GM12878 (cell line): ENCODE results near the gene HOXC12. TPM values are rescaled to one million over a fixed set of nuclear protein-coding genes. Genes with fewer than 3 reads are reported as not detected.

Experiments used
- ATAC-seq: fragments of 200-7000 bp; cut with Tn5 transposase; 3 replicates; pipeline ENCODE4 v1.9.1; 2020; ENCODE audit warnings: mild to moderate bottlenecking, moderate library complexity
- BruUV-seq: library from RNA; stranded (reverse); fragments of 400-500 nt; replicated peaks from 2 replicates; lab custom pipeline; 2021; lab: Mats Ljungman, UMichigan
- CTCF ChIA-PET: fragments of 300-600 bp; sonication (Branson Sonifier 250); formaldehyde crosslinking; extraction: SDS; loops from one replicate; lab custom pipeline; 2021; ENCODE audit warnings: inconsistent platforms; lab: Yijun Ruan, JAX
- POLR2A ChIA-PET: fragments of 350-600 bp; formaldehyde crosslinking; extraction: SDS; loops from one replicate; lab custom pipeline; 2021; ENCODE audit warnings: inconsistent platforms; lab: Charles Lee
- RAD21 ChIA-PET: fragments of 300-600 bp; sonication (Branson Sonifier 250); formaldehyde crosslinking; loops from one replicate; lab custom pipeline; 2023; ENCODE audit warnings: antibody characterized with exemption; ENCODE audit not compliant: unreplicated experiment; lab: Charles Lee
- SMC1A ChIA-PET: fragments of 300-600 bp; sonication (Branson Sonifier 250); formaldehyde crosslinking; loops from one replicate; lab custom pipeline; 2023; ENCODE audit not compliant: unreplicated experiment, uncharacterized antibody; lab: Charles Lee
- DNase-seq: peaks from one replicate; pipeline ENCODE4 v3.0.0-alpha.2; 2011; ENCODE audit warnings: low read depth, low spot score
- FAIRE-seq: peaks from 3 replicates; lab custom pipeline; 2011; peaks lifted over from hg19 to GRCh38; lab: Jason Lieb, UNC
- H2AFZ ChIP-seq: 2 replicates; pipeline ENCODE4 v1.6.0; 2011; ENCODE audit warnings: low read depth, low read length, control low read depth; ENCODE audit not compliant: control insufficient read depth
- H3K27ac ChIP-seq: 2 replicates; pipeline ENCODE4 v1.5.1; 2011; ENCODE audit warnings: control low read depth; ENCODE audit not compliant: control insufficient read depth, insufficient read depth
- H3K27me3 ChIP-seq, 2 experiments: replicated peaks in 1 of 2; 2 replicates each; pipeline versions ENCODE4 v1.6.0 to v1.6.1; 2011; ENCODE audit warnings: low read length in 1 of 2; ENCODE audit not compliant: control insufficient read depth in 2 of 2, insufficient read depth in 2 of 2
- H3K36me3 ChIP-seq, 2 experiments: 2 replicates each; pipeline ENCODE4 v1.5.1; 2011; ENCODE audit warnings: low read length in 1 of 2; ENCODE audit not compliant: control insufficient read depth in 2 of 2, insufficient read depth in 2 of 2
- H3K4me1 ChIP-seq: 2 replicates; pipeline ENCODE4 v1.6.1; 2011; ENCODE audit warnings: mild to moderate bottlenecking, low read length, moderate library complexity, mixed read lengths; ENCODE audit not compliant: control insufficient read depth, insufficient read depth
- H3K4me2 ChIP-seq: 2 replicates; pipeline ENCODE4 v1.6.0; 2011; ENCODE audit warnings: control low read depth; ENCODE audit not compliant: control insufficient read depth, insufficient read depth
- H3K4me3 ChIP-seq: fragments of 200-600 bp; sonication (generic); 2 replicates; pipeline ENCODE4 v1.5.1; 2016
- H3K79me2 ChIP-seq: 2 replicates; pipeline ENCODE4 v1.6.0; 2011; ENCODE audit warnings: low read length; ENCODE audit not compliant: control insufficient read depth, insufficient read depth
- H3K9ac ChIP-seq: 2 replicates; pipeline ENCODE4 v1.8.0; 2011; ENCODE audit warnings: low read length, control low read depth, mixed read lengths; ENCODE audit not compliant: control insufficient read depth, insufficient read depth
- H3K9me3 ChIP-seq: replicated peaks from 3 replicates; pipeline ENCODE4 v1.5.1; 2011; ENCODE audit warnings: mild to moderate bottlenecking, low read length; ENCODE audit not compliant: control insufficient read depth, insufficient read depth
- H4K20me1 ChIP-seq: 2 replicates; pipeline ENCODE4 v1.6.0; 2011; ENCODE audit not compliant: control insufficient read depth, insufficient read depth
- CTCF ChIP-seq, 3 experiments: IDR thresholded peaks in 2 of 3; conservative IDR thresholded peaks in 1 of 3; 2 replicates each; pipeline ENCODE4 v1.5.1; 2011; ENCODE audit warnings: low read depth in 3 of 3, low read length in 3 of 3, mild to moderate bottlenecking in 3 of 3, control low read depth in 2 of 3, moderate library complexity in 2 of 3, inconsistent platforms in 1 of 3, mixed read lengths in 1 of 3; ENCODE audit not compliant: control insufficient read depth in 2 of 3, insufficient read depth in 1 of 3; ENCODE audit errors: extremely low read depth in 1 of 3
- RAD21 ChIP-seq: IDR thresholded peaks from 2 replicates; pipeline ENCODE4 v1.6.1; 2011; ENCODE audit warnings: mild to moderate bottlenecking, low read depth, low read length, moderate library complexity; ENCODE audit not compliant: insufficient read depth
- SMC3 ChIP-seq: IDR thresholded peaks from 2 replicates; pipeline ENCODE4 v1.6.1; 2011; ENCODE audit warnings: low read length, improper control_type of control experiment, borderline replicate concordance
- TCF3 ChIP-seq: IDR thresholded peaks from 2 replicates; pipeline ENCODE4 v1.6.1; 2012; ENCODE audit warnings: low read depth, mild to moderate bottlenecking, low read length, borderline replicate concordance; ENCODE audit not compliant: insufficient read depth
- WGBS: methylation state at CpG from one replicate; pipeline ENCODE4 v1.1.6; 2016; ENCODE audit warnings: low lambda C conversion rate; ENCODE audit not compliant: insufficient replicate concordance, insufficient coverage; ENCODE audit errors: missing lambda C conversion rate; 5-methylcytosine and 5-hydroxymethylcytosine counted together
- in situ Hi-C: fragments of 300-500 bp; cut with MboI; formaldehyde crosslinking; loops from 9 replicates; pipeline ENCODE4 v1.14.3; 2018; ENCODE audit warnings: mixed read lengths
- intact Hi-C: fragments of 100-400 bp; cut with micrococcal nuclease; formaldehyde crosslinking; loops from one replicate; pipeline ENCODE4 v1.14.2; 2022; ENCODE audit not compliant: unreplicated experiment
- polyA plus RNA-seq, 11 experiments: library from polyadenylated mRNA; depleted of rRNA in 4 of 11; unstranded in 6 of 11; stranded (reverse) in 5 of 11; fragments of >200 nt; fragmentation: Nextera tagmentation in 4 of 11; fragmentation: Illumina TruSeq in 1 of 11; extraction: Ambion mirVana in 4 of 11; extraction: Trizol in 1 of 11; gene quantifications; 1 replicate in 1 of 11; 2 replicates in 10 of 11; pipeline versions ENCODE4 v1.2.1 to v1.2.3, GENCODE V29; 2011 to 2016; ENCODE audit warnings: inconsistent platforms in 2 of 11, missing spikeins in 2 of 11, low read depth in 1 of 11
- total RNA-seq, 4 experiments: library from RNA; depleted of rRNA in 3 of 4; stranded (reverse); fragments of >200 nt in 3 of 4; fragmentation: Illumina TruSeq in 1 of 4; extraction: Trizol in 1 of 4; gene quantifications; 2 replicates each; pipeline versions ENCODE4 v1.2.1 to v1.2.3, GENCODE V29; 2013 to 2021

Gene HOXC12
- total and polyA plus RNA-seq, 10 of the 15 experiments (the other 5 are each of a cell fraction or from before 2014, with no cell fraction given), result not detected

GRCh38 chr12:54004063-54004840, 49.5 kb downstream of the HOXC12 start:
- no peaks in the 10 kb centered on the region for H4K20me1 ChIP-seq
- DNase-seq, result no peak
- intact Hi-C loops, result loop anchor here (10.0 kb wide), 1 partner anchor 371 kb away; no protein-coding TSS in a partner anchor
- FAIRE-seq, result no peak
- H3K27ac ChIP-seq, result no peak overlapping the region
- no peaks in the 10 kb centered on the region for H3K36me3 ChIP-seq
- no peak overlapping the region for H2AFZ ChIP-seq
- 33% methylated on average over 20 of the region's 20 CpGs for WGBS
- SMC1A ChIA-PET, result interaction anchor here (0.9 to 3.3 kb wide), 9 partner anchors 12 to 224 kb away, joined by 3 to 23 read pairs (median 4); partner anchors contain the start of gene HOXC5
- no peak overlapping the region for H3K4me2 ChIP-seq
- no peaks in the 10 kb centered on the region for H3K9me3 ChIP-seq
- peaks cover 27 to 36% of the 10 kb centered on the region in 2 experiments for H3K27me3 ChIP-seq
- BruUV-seq, result no TSS peak
- no peak overlapping the region for H3K4me3 ChIP-seq
- H3K79me2 ChIP-seq, result no peaks in the 10 kb centered on the region
- TF ChIP-seq TCF3, result no peak
- TF ChIP-seq CTCF (IDR thresholded peaks at IDR 0.05 in 2 of 3, conservative IDR thresholded peaks at IDR 0.05 in 1 of 3; ENCODE audit: control insufficient read depth in 2 of 3, extremely low read depth in 1 of 3, insufficient read depth in 1 of 3, low read depth in 3 of 3, low read length in 3 of 3), result peak in 2 of 3 experiments; percentile 18 to 31; a peak in 2 of 6 replicates
- TF ChIP-seq RAD21, result peak; percentile 36; the same call in 1 of the 2 replicates
- TF ChIP-seq SMC3, result peak; percentile 43; the same call in 1 of the 2 replicates
- TF ChIP-seq, all 136 proteins: peak for 3
- POLR2A ChIA-PET, result interaction anchor here (0.6 kb wide), 1 partner anchor 283 kb away, joined by 9 read pairs; no protein-coding TSS in a partner anchor
- no peak overlapping the region for H3K9ac ChIP-seq
- H3K4me1 ChIP-seq, result peaks cover 6% of the 10 kb centered on the region
- CTCF ChIA-PET, result interaction anchor here (1.0 to 6.1 kb wide), 11 partner anchors 13 to 375 kb away, joined by 3 to 105 read pairs (median 6); partner anchors contain the start of genes HOXC10, HOXC5 and SMUG1
- ATAC-seq, result peak; percentile 6; the same call in 1 of the 3 replicates
- in situ Hi-C loops, result no loop called here
- RAD21 ChIA-PET, result interaction anchor here (0.5 to 4.5 kb wide), 6 partner anchors 14 to 210 kb away, joined by 3 to 36 read pairs (median 3); partner anchors contain the start of genes HOXC10 and HOXC5
